Stimulated activated CD8-positive, alpha-beta memory T cell treated with anti-CD3 and anti-CD28 coated beads, Interleukin-15, amount 100 ng/mL, for 48 hours (primary cell): ENCODE measurements around the gene MUC5AC.
"Not testable (repeated sequence)": the region's sequence is repeated elsewhere in the genome, so short reads cannot be mapped to it uniquely, and the experiment has no call there.

Experiments used
- DNase-seq, 2 donors: peaks; one replicate each; pipeline ENCODE4 v3.0.0-alpha.2; 2020; ENCODE audit warnings: low read depth in 2 of 2

Gene MUC5AC

GRCh38 chr11:1208394-1209261, 50.9 kb downstream of the MUC5AC start:
- DNase-seq, result no peak

GRCh38 chr11:1209371-1210057, 51.8 kb downstream of the MUC5AC start:
- DNase-seq, result no peak

- no peak for DNase-seq
These were observed 54.1 kb downstream of the MUC5AC start for GRCh38 chr11:1211838-1212237.

- DNase-seq, result not testable (repeated sequence)
These were observed 58.1 kb downstream of the MUC5AC start for GRCh38 chr11:1215826-1216225.

GRCh38 chr11:1217151-1217550, 59.4 kb downstream of the MUC5AC start:
- DNase-seq, result no peak

- DNase-seq, result no peak
These were observed 60.6 kb downstream of the MUC5AC start for GRCh38 chr11:1218256-1218787.

GRCh38 chr11:1218788-1219445, 61.2 kb downstream of the MUC5AC start:
- no peak for DNase-seq

- DNase-seq, result no peak
These were observed 61.7 kb downstream of the MUC5AC start for GRCh38 chr11:1219446-1219833.

- DNase-seq, result no peak
These were observed 62.4 kb downstream of the MUC5AC start for GRCh38 chr11:1219834-1220815.

GRCh38 chr11:1220941-1221721, 63.4 kb downstream of the MUC5AC start:
- DNase-seq, result no peak

- no peak for DNase-seq
These were observed 64.1 kb downstream of the MUC5AC start for GRCh38 chr11:1221848-1222311.

- no peak for DNase-seq
These were observed 65.0 kb downstream of the MUC5AC start, which contains the start of gene MUC5B for GRCh38 chr11:1222491-1223345. TSS of gene MUC5B (plus strand) at chr11:1223066. CDS start at chr11:1223124, 58 bp downstream.

- DNase-seq, result no peak
These were observed 65.8 kb downstream of the MUC5AC start for GRCh38 chr11:1223346-1224110.

GRCh38 chr11:1224111-1224490, 66.3 kb downstream of the MUC5AC start:
- DNase-seq, result no peak

- DNase-seq, result no peak
These were observed 67.0 kb downstream of the MUC5AC start for GRCh38 chr11:1224491-1225385.

- no peak for DNase-seq
These were observed 67.9 kb downstream of the MUC5AC start for GRCh38 chr11:1225386-1226225.
